Islet of Langerhans (tissue), 1 donor: Measurements from ENCODE around the gene LRRC15.

Source experiments
- FAIRE-seq: peaks from one replicate; lab custom pipeline; 2011; peaks lifted over from hg19 to GRCh38; lab: Jason Lieb, UNC

Gene LRRC15

DNA sequence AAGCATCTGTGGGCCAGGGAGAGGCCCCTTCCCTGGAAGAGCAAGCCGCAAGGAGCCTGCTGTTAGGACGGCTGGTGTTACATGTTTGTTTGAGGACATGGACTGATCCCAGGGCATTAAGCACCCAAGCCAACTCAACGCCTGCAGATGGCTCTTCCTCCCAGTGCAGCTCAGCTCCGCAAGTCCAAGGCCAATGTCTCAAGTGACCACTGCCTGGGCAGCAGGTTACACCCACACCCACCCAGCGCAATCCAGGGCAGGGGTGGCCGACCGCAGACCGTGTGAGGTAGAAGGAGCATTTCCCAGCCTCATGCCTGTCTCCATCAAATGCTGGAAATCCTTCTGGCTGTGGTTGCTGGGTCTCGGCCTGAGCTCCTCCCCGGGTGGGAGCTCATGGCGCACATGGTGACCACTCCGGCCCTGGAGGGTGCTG is 15.0 kb upstream of the LRRC15 start:
- no peak for FAIRE-seq

DNA sequence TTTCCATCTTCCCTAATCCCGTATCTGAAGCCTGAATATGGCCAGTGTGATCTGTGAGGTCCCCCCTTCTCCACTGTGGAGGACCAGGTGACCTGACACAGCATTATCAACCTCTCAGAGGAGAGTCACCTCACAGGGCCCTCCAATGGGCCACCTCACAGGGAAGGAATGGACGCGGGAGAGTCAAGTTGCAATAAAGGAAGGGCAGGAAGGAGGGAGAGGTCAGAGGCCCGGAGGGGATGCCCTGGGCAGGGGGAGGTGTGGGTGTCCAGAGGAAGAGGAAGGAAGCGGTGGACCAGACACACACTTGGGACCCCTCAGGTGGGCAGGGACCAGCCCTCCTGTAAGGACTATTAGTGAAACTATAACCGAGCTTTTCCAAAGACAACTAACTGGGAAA is 14.6 kb upstream of the LRRC15 start:
- no peak for FAIRE-seq

DNA sequence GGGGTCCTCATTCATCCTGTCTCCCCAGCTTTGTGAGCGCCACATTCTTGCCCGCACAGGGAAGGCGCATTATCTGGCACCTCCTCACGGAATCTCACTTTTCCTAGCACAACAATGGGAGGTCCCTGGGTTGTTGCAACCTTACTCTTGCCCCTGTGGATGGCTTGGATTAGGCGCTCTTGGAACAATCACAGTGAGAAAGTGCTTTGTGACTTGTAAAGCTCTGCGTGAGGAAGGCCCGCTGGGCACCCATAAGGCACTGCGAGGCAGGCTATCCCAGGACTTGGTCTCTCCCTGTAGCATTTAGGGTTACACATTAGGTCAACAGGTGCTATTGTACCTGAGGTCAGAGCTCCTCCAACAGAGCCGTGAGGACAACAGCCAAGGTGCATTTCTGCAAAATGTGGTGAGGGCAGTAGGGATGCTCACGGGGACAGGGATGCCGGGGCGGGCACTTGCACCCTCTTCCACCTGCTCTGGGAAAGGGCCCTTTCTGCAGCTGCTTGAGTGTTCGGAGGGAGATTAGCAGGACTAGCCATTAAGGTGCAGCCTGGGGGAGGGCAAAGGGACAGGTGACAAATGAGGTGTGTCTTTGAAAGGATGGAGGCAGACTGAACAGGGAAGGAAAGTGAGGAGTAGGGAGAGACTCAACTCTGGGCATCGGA is 13.9 kb upstream of the LRRC15 start:
- no peak for FAIRE-seq

DNA sequence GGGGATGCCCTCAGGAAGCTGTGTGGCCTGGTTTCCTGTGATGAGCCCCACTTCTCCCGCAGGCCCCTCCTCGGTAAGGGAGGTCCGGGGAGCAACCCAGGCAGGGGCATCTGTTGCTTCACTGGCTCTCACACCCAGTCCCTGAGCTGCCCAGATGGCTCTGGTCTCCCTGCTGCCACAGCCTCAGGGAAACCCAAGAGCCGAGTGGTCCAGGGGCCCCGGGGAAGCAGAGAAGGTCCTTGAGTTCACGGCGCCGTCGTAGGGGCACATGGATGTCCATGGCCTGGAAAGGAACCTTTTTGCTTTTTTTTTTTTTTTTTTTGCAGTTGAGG is 13.3 kb upstream of the LRRC15 start:
- no peak for FAIRE-seq

DNA sequence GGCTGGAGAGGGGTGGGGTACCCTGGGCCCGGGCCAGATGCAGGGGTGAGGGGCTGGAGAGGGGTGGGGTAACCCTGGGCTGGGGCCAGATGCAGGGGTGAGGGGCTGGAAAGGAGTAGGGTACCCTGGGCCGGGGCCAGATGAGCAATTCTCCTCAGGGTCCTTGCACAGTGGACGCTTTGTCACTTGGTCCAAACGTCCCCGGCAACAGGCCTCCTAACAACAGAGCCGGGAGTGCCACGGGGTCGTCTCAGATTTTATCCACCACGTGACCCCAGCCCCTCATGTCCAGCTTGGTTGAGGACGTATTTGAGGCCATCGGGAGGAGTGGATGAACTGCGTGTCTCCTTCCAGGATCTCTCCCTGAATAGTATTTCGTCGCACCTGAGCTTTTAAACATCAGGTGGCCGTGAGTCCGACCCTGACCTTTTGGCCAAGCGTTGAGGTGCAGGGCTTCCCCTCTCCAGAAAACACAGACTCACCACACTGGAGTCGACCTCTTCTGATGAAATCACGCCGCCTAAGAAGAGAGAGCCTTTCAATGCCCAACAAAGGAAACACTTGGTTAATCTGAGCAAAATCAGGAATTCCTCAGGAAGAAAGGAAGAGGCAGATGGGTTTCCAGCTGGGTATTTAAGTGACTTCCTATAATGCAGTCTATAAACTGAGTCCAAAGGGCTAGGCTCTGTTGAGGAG is 12.8 kb upstream of the LRRC15 start:
- no peak for FAIRE-seq

DNA sequence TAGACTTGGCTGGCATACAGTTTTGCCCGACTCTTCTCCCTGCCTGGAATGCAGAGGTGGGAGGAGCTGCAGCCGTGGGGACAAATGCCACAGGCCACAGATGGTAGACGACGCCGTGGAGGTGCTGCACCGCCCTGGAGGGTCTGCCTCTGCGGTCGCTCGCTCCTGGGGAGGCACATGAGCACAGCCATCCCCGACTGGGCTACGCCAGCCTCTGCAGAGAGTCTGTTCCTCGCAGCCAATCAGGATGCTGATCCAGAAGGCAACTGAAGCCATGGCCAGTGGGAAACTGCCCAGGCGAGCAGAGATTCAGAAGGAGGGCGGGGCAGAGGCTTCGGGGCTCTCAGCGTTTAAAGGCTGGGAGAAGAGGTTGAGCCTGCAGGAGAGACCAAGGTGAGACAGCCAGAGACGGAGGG is 11.9 kb upstream of the LRRC15 start:
- no peak for FAIRE-seq

DNA sequence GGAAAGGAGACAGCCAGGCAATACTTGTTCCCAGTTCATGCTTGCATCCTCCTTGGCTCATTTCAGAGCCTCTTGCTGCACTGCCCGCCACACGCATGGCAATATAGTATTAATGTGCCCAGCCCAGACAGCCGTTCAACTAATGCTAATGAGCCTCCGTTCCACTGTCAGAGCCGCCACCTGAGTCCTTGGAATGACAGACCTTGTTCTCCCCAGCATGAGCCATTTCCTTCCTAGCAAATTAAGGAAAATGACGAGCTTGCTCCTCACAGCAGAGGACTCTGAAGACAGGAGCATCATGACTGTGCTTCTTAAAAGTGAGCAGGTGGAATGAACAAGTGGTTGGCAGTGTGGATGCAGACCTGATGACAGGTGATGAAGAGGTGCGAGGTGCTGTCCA is 10.8 kb upstream of the LRRC15 start:
- FAIRE-seq: no peak

DNA sequence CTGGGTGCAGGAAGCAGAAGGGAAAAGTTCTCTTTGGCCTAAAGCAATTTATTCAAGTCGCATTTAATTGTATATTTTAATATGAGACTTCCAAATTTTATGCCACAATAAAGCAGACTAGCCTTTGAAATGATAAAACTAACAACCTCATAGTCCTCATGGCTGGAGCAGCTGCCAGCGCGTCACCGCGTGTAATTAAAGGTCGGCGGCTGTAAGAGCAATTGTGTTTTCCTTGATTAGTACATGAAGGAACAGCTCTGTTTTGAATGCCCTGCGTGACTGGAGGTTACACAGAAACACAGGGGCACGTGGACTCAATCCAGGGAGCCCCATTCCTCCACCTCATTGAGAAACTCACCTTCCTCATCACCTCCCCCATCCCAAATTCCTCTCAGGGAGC is 10.1 kb upstream of the LRRC15 start:
- FAIRE-seq: no peak

DNA sequence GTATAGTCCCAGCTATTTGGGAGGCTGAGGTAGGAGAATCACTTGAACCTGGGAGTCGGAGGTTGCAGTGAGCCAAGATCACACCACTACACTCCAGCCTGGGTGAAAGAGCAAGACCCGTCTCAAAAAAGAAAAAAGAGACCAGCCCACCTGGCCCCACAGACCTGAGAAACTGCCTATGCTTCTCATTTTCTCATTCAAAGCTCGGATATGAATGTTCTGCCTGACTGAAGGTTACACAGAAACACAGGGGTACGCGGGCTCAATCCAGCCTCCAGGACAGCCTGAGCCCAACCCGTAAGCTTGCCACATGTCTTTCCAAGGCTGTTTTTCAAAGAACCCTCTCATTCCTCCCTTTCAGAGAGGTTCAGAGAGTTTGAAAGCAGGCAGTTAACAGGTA is 9.7 kb upstream of the LRRC15 start:
- FAIRE-seq: no peak

DNA sequence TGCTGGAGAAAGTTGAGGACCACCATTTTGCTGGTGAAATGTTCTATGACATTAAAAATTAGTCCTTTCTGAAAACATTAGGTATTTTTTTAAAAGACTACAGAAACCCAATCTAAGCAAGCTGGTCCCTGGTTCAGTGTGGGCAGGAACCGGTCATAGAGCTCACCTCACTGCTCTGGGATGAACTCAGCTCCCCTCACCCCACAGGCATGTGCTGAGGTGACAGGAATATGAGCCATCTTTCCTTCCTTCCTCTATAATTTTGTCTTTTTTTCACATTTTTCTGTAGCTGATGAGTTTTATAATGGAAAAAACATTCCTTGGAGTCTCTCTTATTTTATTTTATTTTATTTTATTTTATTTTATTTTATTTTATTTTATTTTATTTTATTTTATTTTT is 8.2 kb upstream of the LRRC15 start:
- no peak for FAIRE-seq

DNA sequence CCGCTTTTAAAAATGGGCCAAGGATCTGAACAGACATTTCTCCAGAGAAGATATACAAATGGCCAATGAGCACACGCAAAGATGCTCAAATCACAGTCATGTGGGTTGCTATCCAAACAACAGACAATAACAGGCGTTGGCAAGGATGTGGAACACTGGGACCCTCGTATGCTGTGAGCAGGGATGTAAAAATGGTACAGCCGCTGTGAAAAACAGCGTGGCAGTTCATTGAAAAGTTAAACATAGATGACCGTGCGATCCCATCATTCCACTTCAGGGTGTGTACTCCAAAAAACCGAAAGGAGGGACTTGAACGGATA is 6.7 kb upstream of the LRRC15 start:
- no peak for FAIRE-seq

DNA sequence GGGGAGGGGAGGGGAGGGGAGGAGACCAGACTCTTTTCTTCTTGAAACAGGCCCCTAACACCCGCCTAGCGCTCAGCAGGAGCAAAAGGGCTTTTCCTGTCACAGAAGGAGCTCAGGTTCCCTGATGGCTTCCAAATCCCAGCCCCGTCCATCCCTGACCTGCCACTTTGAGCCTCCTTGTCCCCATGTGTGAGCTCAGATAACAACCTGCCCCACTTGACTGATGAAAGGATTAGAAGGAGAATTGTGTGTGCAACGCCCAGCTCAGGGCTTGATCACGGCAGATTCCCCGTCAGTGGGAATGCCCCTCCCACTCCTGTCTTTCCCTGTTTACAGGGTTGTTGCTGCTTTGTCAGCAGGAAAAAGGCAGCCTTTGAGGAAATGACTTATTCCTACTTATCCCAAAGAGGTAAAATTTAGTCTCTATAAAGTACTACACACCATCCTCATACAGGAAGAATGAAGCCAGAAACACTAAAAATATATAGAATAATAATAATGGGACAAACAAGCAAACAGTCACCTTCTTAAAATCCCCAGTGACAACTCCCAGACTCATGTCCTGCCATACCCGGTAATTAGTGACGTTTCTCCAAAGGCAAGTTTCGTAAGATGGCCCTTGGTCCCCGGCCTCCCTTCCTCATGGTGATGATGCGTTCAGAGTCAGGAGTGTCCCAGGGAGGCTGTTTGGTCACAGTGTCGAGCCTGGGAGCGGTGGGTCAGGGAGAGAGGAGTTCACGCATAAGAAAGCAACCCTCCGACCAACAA is 6.1 kb upstream of the LRRC15 start:
- no peak for FAIRE-seq

DNA sequence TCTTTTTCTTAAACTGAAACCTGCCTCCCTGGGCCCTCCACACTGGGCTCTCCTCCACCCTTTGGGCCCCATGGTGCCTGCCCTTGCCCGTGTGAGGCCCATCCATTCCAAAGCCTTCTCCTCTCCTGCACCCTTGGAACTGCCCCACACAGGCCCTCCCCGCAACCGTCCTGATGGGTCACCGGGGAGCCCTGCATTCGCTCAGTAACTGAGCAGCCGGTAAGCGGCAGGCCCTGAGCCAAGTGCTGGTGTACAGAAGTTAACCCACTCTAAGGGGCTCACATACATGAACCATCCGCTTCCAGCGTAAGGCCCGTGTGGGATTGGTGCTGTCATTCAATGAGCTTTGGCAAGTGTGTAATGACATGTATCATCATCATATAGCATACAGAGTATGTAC is 5.4 kb upstream of the LRRC15 start:
- no peak for FAIRE-seq

DNA sequence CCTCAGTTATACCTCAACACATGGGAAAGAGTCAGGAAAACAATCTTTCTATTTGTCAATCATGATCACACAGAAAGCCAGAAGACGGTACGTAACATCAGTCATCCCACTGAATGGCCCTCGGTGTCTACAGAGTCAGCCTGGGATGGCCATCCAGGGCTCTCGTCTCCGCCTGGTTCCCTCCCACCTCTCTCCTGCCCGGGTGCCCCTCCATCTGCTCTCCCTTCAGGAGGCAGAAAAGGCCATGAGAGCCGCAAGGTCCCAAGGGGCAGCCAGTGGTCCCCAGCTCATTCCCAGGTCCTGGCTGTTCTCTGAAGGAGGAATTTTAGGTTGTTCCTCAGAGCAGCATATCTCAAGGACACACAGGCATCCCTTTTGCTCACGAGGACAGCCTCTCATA is 4.4 kb upstream of the LRRC15 start:
- no peak for FAIRE-seq

DNA sequence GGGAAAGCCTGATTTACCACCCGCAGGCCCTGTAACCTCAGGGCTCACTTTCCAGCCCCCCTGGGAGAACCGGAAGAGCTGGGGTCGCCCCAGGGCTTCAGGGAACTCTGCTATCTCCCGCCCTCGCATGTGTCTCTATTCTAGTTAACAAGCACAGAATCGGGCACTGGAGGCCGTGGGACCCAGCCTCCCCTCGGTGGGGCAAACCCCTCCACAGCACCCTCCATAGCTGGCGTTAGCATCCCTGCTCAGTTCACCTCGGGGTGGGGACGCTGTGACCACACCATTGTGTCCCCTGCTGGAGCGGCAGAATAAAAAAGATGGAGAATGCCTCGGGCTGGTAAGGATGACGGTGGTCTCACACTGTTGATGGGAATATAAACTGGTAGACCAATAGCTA is 3.5 kb upstream of the LRRC15 start:
- FAIRE-seq: no peak

DNA sequence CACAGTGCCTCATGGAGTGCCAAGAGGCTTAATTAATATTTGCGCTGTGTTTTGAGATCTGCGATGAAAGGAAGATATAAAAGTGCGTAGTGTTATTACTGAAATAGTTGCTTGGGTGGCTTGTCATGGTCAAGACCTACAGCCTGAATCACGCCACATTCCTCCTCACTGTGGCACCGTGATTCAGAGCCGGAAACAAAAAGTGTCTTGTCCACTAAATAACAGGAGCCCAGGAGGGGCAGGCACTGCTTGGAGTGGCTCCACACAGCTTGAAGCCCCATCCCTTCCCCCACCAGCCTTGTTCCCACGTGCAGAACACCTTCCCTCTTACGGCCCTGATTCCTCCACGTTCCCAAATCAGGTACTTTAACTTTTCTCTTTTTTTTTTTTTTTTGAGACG is 1.2 kb upstream of the LRRC15 start:
- no peak for FAIRE-seq

DNA sequence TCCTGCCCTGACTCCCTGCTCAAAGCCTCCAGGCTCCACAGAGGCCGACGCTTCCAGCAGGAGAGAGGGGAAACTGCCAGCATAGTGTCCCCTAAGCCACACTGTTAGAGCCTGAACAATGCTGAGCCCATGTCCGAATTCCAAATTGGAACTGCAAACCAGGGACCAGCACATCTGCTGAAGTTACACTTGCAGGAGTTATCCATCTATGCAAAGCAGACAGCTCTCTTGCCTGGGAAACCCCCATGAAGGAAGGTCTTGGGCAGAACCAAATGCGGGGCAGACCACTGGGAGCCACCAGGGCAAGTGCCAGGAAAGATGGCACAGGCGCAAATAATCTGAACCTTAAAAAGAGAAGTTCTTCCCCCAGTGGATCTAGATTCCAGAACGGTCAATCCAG is 625 bp downstream of the LRRC15 start:
- FAIRE-seq: no peak

DNA sequence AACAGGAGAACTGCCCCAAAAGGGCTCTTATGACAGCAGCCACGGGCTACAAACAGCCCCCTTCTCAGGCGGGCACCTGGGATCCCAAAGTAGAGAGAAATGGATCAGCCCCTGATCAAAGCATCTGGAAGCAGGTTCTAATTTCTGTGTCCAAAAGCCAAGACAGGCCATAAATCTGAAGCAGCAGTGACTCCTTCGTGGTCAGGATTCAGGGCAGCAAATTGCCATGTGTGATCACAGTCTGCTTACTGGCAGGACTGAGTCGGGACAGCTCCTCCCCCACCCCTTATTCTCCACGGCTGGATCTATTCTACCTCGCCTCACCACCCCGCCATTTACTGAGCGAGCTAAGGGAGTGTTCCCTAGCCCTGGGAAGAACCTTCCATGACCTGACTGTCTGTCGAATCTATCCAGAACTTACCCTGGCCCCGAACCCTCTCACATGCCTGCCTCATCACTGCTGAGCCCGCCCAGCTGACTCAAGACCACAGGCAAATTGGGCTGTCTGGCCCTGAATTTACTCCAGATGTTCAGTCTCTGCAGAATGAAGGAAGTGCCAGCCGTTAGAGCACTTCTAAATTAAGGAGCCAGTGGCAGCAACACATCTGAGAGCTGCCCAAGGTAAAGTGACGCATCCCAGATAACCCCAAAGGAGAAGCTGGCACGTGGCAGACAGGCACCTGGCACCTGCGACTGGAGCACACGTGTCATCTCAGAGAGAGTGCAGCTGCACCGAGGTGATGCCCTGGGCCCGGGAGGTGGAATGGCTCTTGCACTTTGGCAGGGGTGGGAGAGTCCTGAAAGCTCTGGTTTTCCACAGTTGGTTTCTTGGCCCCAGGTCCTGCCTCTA is 1.3 kb downstream of the LRRC15 start:
- FAIRE-seq: no peak

DNA sequence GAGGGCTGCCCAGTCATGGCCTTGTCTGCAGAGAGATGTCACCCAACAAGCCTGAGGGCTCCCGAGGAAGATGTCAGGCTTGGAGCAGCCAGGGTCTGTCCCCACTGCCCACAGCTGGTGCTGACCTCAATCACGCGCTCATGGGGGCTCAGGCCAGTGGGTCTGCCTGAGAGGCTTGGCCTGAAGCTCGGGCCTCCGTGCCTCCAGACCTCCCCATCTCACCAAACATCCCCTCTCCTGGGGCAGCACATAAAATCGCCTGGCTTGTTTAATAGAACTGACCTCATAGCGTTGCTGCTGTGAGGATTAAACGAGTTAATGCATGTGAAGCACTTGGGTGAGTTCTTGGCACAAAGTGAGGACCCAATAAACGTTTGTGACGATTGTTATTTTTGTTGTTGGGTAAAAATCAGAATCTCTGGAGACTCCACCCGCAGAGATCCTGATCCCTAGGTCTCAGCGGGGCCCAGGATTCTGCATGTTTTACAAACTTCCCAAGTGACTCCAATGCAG is 3.5 kb downstream of the LRRC15 start:
- no peak for FAIRE-seq

DNA sequence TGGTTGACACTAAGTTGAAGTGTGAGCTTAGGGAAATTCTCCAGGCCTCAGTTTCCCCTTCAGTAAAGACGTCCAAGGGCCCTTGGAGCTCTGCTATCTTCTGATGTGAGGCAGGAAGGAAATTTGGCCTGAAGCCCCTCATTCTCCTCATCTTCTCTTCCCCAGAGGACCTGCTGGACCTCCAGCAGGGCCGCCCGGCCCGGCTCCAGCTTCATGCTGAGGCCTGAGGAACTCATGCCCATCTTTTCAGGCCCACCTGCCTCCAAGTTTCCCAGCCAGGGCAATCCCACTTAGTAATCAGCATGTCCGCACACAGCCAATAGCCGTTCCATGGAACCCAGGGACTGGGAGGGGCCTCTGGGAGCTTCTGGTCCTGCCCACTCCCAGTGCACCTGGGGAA is 4.0 kb downstream of the LRRC15 start:
- FAIRE-seq: no peak

DNA sequence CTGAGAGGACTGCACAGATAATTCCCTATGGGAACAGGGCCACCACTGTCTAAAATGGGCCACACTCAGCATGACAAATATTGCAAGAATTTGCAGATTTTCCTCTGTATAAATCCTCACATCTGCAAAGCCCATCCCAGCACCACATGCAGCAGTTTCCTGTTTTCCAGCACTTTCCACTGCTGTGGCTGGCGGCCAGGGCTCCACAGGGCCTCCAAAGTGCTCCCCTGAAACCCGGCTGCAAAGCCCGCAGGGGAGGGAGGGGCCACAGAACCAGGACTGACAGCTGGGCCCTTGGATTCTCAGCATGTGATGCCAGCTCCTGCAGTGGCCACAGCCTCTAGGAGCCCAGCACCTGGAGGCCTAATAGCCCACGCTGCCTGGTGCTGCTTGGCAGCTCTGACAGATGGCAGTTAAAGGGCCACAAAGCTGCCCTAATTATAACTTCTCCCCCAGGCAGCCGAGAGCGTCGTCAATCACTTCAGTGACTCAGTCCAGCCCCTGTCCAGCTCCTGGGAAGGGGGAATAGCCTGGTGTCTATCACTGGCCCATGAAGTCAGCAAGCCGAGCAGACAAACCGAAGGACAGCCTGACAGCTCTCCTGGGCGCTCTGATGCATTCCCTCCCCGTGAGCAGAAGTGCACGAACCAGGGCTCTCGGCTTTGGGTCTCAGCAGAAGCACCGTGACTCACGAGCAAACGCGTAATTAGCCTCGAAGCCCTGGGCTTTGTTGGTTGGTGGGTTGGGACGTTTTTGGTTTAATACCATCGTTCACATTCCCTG is 4.7 kb downstream of the LRRC15 start:
- no peak for FAIRE-seq

DNA sequence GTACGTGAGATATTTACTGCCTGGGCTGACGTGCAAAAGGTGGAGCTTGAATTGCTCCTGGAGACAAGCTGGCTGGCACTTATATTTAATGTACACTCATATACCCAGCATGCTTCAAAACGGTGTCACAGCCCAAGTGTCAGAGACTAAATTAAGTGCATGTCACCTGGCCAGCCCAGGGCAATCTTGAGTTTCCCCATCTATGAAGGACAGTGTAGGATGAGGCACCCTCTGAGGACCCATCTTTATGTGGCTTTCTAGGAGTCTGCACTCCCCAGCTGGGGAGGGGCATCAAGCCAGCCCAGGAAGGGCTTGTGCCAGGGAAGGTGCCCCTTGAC is 5.3 kb downstream of the LRRC15 start:
- FAIRE-seq: no peak
